DMS53 (cell line): ENCODE measurements around the gene PHF13.
A peak's percentile ranks its signal among the peaks of the same experiment; 100 is the strongest.
"Not testable (repeated sequence)": the region's sequence is repeated elsewhere in the genome, so short reads cannot be mapped to it uniquely, and the experiment has no call there.

Experiments used
- DNase-seq: peaks from one replicate; lab custom pipeline; 2025; lab: John Stamatoyannopoulos, UW

PHF13 gene

DNA sequence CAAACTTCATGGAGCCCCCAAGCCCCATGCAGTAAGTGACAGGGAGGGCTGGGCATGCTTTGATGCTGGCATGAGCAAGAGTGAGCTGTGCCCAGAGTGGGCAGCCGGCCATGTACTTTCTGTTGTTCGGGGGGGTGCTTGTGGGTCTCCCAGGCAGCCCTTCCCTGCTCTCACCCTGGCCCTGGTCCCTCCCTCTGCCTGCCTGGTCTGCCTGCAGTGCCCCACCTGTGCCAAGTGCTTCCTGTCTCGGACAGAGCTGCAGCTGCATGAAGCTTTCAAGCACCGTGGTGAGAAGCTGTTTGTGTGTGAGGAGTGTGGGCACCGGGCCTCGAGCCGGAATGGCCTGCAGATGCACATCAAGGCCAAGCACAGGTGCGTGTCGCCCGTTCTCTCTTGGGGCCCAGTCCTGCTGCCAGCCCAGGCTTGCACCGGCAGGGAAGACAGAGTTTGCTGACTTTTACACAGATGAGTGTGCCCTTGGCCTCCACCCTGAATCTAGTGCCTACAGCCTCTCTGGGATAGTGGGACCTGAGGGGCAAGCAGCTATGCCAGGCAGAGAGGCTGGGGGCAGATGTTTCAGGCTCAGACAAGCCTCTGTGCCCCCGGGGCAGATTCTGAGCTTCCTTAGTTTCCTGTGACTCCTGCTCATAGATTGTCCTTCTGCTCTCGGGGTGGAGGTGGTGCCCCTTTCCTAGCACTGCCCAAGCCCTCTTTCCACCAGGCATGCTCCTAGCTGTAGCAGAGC, 26.1 kb upstream of the PHF13 start:
- peak; percentile 81 for DNase-seq

DNA sequence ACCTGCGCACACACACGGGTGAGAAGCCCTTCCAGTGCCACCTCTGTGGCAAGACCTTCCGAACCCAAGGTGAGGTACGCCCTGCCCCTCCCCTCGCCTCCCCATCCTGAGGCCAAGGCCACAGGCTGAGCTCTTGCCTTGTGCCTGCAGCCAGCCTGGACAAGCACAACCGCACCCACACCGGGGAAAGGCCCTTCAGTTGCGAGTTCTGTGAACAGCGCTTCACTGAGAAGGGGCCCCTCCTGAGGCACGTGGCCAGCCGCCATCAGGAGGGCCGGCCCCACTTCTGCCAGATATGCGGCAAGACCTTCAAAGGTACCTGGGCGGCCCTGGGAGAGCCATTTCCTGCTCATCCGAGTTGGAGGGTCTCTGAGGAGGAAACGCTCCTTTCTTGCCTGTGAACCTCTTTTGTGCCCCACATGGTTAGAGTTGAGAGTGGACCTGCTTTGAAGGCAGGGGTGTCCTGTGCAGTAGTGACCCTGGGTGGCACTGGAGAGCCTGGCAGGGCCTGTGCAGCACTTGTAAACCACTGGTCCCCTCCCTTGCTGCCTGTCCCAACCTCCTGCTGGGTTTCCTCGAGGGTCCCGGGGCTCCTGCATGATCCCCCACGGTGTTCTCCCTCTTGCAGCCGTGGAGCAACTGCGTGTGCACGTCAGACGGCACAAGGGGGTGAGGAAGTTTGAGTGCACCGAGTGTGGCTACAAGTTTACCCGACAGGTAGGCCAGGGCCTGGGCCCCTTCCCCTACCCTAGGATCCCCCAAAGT, 25.2 kb upstream of the PHF13 start:
- DNase-seq: no peak

DNA sequence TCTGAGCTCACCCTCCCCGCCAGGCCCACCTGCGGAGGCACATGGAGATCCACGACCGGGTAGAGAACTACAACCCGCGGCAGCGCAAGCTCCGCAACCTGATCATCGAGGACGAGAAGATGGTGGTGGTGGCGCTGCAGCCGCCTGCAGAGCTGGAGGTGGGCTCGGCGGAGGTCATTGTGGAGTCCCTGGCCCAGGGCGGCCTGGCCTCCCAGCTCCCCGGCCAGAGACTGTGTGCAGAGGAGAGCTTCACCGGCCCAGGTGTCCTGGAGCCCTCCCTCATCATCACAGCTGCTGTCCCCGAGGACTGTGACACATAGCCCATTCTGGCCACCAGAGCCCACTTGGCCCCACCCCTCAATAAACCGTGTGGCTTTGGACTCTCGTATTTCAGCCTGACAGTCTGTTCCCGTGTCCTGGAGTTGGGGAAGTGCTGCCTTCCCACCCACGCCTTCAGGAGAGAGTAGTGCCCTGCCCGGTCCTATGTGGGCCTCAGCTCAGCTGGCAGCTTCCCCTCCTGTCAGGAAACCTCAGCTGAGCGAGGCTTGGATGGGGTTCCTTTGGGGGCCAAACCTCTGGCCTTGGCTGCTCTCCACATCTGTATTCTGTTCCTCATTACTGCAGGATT, 24.5 kb upstream of the PHF13 start:
- DNase-seq: no peak

DNA sequence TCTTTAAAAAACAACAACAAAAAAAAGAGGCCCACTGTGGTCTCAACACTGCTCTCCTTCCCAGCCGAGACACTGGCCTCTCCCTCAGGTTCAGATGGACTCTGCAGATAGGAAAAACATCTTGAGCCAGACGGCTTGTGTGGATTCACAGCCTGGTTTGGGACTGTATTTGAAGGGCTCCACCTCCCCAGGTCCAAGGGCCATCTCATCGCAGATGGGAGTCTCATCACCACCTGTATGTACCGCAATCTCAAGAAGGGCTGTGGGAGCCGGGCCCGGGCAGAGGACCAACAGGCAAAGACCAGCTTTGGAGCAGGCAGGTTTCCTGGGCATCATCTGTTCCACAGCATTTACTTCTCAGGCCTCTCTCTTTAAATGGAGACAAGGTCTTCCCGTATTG, 23.5 kb upstream of the PHF13 start:
- DNase-seq: no peak

DNA sequence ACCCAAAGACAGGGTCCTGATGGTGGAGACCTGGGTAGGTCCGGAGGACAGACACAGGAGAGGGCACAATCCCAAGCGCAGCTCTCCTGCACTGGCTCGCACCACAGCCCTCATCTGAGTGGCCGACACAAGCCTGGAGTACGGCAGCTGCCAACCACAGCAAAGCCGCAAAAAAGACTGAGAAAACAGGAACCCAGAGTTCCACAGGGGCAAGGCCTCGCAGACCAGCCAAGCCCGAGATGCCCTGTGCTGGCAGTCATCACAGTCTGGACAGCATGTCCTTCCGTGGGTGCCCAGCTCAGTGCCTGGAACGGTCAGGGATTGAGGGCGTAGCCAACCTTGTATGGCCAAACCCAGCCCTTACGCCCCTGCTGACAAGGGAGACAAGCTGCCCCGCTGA, 22.3 kb upstream of the PHF13 start:
- no peak for DNase-seq

DNA sequence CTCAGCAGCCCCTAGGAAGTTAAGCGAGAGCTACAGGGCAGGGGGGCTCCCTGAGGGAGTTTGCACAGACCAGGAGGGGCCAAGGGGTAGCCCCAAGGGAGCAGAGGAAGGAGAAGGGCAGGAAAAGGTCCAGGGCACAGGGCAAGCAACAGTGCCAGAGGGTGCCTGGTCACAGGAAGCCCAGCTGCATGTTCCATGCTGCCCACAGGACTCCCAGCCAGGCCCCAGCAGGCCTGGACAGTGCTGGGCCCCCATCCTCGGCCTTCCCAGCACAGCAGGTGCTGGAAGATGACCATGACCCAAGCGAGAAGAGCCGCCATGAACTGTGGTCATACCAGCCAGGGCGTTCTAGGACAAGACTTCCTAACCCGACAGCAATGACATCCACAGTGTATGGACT, 21.9 kb upstream of the PHF13 start:
- DNase-seq: no peak

DNA sequence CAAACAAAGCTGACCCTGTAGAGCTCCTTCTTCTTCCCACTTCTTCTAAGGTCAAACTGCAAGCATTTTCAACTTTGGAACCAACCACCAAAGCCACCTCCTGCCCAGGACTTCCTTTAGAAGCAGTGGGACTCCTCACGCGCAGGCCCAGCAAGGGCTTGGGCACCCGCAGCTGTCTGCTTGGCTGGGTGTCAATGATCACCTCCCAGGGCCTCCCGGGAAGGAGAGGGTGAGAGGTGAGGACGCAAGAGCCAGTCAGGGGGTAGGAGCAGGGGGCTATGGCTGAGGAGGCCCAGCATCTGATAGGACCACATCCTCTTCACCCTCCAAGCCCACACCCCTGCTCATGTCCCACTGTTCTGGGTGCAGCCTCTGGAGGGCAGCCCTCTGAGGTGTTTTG, 21.1 kb upstream of the PHF13 start:
- no peak for DNase-seq

DNA sequence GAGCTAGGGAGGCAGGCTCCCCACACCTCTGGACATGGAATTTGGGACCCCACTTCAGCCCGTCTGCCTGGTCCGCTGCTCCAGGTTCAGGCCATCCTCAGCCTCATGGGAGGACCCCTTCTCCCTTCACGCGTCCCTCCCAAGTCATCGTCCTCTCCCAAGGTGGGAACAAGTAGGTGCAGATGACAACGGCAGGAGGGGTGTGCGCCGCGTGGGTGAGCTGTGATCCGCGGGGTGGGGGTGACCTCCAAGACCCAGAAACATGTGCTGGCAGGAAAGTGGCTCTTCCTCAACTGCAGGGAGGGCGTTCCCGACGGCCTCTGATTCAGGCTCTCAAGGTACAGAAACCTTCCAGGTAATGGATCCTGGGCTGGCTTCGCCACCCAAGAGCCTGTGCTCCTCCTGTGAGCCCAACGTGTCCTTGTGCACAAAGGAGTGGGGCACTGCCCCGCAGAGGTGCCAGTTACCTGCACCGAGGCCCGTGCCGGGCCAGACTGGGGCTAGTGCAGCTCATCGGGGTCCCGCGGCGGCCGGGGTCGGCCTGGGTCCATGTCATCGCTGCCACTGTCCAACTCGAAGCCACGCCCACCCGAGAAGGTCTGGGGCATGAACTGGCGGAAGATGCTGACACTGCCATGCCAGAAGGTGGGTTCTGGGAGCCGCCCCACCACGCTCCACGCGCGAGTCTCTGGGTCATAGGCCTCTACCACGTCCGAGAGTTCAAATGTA, 20.5 kb upstream of the PHF13 start:
- no peak for DNase-seq

DNA sequence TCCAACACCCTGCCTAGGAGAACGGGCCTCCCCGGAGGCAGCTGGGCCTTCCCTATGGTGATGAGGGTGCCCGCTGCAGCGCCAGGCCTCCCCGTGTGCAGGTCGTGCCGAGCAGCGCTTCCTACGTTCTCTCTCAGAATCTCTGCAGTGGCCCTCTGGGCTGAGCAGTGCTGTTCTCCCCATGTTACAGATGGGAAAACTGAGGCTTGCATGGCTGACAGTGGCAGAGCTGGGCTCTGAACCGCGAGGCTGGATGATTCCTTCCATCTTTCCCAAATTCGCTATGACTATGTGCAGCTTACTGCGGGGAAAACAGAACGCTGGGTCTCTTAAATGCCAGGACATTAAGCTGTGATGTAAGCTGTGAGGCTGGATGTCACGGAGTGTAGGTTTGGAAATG, 19.7 kb upstream of the PHF13 start:
- DNase-seq: no peak

DNA sequence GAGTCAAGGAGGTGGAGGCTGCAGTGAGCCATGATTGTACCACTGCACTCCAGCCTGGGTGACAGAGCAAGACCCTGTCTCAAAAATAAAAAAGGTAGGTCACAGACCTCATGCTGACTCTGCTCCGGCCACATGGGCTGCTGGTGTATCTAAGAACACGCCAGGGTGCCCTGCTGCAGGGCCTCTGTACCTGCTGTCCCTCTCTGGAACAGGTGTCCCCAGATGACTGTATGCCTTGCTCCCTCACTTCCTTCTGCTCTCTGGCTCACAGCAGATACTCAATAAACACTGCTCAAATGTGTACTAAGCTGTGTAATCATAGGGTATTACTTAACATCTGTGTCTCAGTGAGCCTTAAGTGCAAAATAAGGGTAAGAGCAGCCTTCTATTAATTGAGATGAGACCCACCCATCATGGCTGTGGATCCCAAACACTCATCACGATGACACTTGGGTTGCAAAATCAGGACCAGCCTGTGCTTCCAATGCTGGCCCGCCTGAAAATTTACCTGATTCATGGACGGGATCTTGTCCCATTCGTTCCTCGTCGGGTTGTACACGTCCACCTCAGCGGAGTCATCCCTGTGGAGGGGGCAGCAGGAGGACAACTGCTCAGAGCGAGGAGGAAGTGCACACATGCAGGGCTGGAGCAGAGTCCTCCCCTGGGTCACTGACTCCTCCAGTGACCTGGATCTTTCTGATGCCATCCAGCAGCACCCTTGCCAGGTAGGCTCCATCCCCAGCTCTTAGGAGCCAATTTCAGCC, 18.4 kb upstream of the PHF13 start:
- DNase-seq: peak; percentile 62

DNA sequence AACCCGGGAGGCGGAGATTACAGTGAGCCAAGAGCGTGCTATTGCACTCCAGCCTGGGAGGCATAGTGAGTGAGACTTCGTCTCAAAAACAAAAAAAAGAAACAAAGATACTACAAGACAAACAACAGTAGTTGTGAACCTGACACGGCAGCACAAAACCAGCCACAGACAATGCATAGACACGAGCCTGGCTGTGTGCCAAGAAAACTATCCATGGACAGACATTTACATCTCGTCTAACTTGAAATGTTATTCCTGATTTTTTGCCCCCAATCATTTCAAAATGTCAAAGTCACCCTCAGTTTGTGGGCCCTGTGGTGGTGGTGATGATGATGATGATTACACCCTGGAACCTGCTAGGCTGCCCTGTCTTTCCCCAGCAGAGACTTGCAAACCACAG, 17.2 kb upstream of the PHF13 start:
- no peak for DNase-seq

DNA sequence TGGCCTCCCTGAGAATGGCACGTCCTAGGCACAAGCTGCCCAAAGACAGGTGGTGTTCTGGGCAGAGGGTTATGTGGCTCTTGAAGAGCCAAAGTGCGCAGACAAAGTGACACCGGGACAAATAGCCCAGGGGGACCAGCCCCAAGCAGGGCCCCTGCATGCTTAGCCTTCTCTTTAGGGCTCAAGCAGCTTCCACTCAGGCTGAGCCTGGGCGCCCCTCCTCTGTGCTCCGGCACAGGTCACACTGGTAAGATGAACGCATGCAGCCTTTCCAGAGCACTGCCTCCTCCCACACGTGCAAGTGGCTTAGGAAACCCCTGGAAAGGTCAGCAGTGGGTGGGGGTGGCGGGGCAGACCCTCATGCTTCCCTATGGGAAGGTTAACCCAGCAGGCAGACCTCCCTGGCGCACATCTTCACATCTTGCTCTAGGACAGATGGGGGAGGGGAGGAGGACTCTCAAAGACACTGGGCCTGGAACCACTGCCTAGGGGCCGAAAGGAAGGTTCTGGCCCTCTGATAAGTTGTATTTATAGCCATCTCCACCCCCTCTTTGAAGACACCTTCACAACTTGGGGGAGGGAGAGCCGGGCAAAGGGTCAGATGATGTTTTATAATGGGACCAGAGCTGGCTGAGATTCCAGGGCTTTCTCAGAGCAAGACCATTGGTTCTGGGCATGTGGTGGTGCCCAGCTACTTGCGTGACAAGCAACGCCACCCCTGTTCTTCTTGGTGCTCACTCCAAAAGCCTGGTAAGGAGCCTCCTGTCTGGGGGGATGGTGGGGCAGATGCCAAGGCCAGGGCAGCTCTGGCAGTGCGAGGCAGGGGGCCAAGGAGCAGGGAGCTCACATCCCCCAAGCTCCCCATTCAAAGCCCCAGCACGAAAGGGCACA, 16.4 kb upstream of the PHF13 start:
- no peak for DNase-seq

DNA sequence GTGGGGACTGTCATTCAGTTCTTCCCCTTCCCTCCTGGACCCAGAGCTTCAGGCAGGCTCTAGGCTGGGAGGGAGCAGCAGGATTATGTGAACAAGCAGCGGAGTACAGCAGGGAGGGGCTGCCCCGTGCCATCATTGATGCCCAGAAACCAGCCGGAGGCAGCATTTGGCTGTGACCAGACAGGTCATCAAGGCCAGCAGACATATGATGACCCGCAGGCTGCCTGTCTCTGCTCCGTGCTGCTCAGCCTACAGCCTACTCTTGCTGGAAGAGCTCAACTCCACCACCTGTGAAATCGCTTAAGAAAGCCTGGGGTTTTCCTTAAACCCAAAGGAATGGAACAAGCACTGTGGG, 15.8 kb upstream of the PHF13 start:
- no peak for DNase-seq

DNA sequence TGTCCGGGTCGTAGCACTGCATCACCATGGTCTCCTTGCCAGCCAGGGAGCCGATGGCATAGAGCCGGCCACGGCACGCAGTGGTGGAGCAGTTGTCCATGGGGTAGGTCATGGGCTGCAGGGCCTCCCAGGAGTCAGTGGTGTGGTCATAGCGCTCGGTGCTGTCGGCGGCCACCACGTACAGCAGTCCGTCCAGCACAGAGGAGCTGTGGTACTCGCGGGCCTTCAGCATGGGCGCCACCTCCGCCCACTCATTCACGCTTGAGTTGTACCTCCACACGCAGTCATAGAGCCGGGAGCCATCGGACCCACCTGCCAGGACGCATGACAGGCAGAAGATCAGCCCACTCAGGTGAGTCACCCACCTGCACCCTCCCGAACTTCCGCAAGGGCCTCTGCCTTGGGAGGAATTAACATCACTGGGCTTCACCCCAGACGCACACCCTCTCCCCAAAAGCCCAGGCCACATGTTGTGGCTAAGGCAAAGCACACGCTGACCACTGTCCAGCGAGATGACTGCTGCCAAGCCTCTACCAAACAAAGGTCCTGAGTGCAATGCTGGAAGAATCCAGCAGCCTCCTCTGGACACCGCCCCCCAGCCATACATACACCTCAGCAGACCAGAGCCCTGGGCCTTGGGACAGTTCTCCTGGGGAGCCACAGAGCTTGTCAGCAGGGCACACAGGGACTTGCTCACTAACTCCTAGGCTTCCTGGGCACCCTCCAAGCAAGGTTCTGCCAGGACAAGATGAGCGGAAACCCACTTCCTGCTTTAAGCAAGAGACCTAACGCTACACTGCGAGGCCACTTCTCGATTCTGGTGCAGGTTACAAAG, 14.2 kb upstream of the PHF13 start:
- no peak for DNase-seq

DNA sequence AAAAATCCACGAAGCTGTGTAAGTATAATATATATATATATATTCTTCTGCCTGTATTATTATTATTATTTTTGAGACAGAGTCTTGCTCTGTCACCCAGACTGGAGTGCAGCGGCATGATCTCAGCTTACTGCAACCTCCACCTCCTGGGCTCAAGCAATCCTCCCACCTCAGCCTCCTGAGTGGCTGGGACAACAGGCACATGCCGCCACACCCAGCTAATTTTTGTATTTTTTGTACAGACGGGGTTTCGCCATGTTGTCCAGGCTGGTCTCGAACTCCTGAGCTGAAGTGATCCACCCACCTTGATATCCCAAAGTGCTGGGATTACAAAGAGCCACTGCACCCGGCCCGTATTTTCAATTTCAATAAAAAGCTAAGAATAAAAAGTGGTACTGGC, 13.5 kb upstream of the PHF13 start:
- not testable (repeated sequence) for DNase-seq

DNA sequence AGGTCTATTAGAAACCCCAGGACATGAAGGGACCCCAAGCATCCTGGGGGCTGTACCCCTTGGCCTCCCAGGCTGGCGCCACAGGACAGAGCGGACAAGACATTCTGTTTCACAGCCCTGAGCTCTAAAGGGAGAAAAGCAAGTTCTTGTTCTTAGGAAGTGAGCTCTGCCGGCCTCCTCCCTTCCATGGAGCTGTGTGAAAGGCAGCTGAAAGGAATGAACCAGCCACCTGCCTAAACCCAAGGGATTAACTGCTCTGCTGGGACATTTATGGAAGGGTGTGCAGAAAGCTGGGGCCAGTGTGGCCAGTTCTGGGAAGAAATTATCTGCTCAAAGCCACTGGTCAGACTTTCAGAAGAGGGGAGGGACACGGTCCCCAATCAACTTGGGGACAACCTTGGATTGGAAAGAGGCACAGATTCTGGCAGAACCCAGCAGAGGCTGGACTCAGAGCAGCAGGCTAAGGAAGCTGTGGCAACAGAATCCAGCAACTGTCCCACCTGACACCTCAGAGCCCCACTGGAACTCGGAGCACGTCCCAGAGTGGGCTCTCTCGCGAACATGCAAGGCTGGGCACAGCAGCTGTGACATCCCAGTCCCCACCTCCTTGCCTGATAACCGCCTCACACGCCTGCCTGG, 13.0 kb upstream of the PHF13 start:
- DNase-seq: no peak

DNA sequence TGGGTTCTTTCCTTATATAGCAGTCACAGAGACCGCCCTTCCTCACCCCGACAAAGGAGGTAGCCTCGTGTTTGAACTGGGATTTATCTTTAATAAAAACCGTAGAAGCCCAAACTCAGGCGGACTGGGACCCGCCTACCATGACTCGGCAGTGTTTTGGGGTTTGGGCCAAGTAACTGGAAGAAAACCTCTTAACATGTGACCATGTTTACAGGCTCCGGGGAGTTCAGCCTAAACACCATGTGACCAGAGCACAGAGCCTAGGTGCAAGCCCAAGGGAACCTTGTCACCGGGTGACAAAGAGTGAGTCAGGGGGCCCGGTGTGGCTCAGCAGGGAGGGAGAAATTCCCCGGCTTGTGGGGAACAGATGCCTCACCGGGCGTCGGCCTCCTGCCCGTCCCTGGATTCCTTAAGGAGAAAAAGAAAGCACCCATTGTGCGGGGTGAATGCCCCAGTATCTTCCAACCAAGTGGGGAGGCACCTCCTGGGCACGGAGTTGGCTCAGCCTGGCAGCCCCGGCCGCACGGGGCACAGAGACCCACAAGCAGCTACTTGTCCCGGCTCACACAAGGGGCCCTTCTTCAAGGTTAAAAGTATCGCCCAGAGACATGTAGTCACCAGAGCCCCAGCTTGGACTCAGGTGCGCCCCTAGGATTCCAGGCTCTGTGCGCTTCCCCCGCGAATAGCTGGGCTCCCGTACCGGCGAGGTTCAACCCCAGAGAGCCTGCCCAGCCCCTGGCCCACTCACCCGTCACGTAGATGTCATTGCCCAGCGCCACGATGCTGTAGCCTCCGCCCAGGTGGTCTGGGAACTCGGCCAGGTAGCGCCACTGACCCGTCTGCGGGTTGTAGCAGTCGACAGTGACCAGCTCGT, 12.2 kb upstream of the PHF13 start:
- peak; percentile 78 for DNase-seq

DNA sequence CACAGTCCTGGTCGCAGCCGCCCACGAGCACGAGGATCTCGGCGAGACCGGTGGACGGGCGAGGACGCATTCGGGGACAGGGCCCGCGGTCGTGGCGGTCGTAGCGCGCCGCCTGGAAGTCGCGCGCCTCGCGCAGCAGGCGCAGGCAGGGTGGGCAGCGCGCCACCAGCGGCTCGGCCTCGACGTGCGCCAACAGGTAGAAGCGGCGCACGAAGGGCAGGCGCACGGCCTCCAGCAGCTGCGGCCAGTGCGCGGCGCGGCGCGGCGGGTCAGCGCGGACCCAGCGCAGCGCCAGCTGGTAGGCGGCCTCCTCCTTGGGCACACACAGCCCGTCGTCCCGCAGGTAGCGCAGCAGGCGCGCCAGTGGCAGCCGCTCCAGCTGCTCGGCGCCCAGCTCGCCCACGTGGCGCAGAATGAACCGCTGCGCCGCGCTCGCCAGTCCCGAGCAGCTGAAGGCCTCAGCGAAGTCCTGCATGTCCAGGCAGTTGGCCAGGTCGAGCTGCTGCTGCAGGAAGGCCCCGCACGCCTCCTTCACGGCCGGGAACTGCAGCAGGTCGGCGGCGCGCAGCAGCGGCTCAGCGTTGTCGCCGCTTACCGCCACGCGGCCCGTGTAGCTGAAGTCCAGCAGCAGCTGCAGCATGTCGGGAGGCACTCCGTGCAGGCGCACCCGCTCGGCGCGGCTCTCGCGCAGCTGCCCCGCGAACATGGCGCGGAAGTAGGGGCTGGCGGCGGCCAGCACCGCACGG, 11.4 kb upstream of the PHF13 start:
- DNase-seq: peak; percentile 92
